HG03571 (cell line): ENCODE data around the gene NWD2.
"Not testable (repeated sequence)": the region's sequence is repeated elsewhere in the genome, so short reads cannot be mapped to it uniquely, and the experiment has no call there.

Experiments used
- ATAC-seq: cut with Tn5 transposase; IDR thresholded peaks from one replicate; pipeline ENCODE4 v1.9.1; 2021; ENCODE audit not compliant: unreplicated experiment

Gene NWD2

DNA sequence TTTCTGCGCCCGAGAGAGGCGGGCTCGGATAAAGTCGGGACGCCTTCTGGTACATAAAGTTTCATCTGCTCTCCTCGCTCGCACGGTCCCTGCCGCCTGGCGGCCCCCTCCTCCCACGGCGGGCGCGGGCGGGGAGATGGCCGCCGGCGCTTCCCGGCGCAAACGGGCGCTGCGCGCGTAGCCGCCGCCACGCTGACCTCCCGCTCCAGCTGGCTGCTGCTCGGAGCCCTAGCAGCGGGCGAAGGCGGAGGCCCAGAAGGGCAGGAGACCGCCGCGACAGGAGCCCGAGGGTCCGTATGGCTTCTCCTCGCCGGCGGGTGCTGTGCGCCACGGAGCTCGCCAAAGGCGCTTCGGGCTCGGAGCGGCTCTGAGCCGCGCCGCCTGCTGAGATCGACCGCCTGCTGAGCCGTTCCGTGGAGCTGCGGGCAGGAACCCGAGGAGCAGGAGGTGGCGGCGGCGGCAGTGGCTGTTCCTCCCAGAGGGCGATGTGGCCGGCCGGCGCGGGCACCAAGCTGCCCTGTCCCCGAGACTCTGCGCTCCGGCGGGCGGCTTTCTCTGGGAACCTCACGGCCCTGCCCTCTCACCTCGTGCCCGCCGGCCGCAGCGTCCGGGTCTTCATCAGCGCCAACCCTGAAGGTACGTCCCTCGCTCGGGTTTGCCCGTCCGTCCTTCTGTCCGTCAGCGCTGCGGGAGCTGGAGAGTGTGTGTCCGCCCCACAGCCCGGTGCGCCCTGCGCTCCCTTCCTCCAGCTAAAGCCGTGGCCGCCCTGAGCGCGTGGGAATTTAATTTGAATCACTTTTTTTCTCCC is at the start of gene NWD2:
Gene NWD2, plus strand, starts transcription at position 161 of the 808 bp plus-strand sequence. Its CDS starts 325 bp downstream, at position 486.
- no peak for ATAC-seq

- ATAC-seq: no peak
Measured at GRCh38 chr4:37197899-37198298, 46.6 kb upstream of the NWD2 start.

DNA sequence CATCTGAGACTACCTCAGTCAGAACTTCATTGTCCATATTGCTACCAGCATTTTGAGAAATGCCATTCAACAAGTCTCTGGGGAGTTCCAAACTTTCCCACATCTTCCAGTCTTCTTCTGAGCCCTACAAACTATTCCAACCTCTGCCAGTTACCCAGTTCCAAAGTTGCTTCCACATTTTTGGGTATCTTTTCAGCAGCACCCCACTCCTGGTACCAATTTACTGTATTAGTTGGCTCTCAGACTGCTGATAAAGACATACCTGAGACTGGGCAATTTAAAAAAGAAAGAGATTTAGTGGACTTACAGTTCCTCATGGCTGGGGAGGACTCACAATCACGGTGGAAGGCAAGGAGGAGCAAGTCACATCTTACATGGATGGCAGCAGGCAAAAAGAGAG is 39.8 kb upstream of the NWD2 start:
- not testable (repeated sequence) for ATAC-seq

GRCh38 chr4:37216209-37216608 is 28.3 kb upstream of the NWD2 start:
- ATAC-seq: no peak

DNA sequence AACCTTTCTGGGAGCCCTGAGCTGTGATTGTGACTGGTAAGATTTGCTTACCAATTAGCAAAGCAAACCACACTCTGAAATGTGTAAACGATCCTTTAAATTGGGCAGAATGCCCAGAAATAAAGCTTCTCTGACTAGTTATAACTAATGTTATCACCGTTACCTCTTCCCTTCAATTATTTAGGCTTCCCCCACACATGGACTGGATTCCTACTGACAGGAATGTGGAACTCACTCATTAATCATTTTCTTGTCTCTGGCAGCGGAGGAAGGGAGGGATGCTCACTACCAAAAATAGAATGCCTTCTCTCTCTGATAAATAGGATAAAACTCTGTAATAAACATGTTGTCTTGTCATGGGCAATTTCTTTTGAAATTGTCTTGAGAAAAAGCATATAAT is 25.3 kb upstream of the NWD2 start:
- ATAC-seq: no peak

- ATAC-seq: no peak
Measured at GRCh38 chr4:37219990-37220389, 24.6 kb upstream of the NWD2 start.

DNA sequence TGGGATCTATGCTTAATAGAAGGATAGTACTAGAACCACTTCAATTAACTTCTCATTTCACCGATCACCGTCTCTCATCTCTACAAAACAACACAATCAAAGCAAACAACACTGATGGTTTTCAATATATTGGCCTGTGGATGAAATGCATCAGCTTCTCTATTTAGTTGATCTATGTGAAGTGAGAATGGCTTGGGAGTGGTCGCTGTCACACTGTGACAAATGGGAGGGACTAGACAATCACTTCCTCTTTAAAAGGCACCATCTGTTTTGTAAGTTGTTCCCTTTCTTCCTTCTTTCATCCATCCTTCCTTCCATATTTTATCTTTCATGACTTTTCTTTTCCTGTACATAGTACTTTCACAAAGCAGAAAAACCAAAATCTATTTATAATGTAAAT is 23.9 kb upstream of the NWD2 start:
- ATAC-seq: no peak

DNA sequence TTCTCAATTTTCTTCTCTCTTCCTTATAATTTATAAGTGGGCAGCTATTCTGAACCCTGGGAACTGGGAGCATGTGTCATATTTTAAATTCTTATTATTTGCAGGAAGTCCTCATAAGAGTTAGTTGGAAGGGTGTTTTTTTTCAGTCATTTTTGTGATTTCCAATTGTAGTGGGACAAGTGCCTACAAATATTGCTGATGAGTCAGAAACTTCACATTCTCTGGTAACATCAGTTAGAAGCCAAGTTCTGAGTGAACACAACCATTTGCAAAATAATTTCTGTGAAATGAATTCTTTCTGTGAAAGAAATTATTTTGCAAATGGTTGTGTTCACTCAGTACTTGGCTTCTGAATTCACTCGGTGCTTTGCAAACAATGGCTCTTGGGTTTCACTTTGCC is 20.8 kb upstream of the NWD2 start:
- no peak for ATAC-seq

DNA sequence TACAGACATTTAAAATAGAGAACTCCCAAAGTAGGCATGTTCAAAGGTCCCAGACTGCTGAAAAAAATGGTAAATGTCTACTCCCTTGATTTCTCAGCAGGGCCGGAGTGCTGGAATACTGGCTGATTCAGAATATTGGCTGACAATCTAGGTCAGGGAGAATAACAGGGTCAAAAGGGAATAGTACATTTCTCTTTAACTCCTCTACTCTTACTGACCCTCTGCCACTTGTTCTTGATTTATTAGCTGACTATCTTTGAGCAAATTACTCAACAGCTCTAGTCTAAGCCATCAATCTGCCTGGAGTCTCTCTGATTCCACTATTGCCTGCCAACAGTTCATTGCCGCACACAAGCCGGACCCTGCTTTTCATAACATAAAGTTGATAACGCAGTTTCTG is 19.7 kb upstream of the NWD2 start:
- no peak for ATAC-seq

DNA sequence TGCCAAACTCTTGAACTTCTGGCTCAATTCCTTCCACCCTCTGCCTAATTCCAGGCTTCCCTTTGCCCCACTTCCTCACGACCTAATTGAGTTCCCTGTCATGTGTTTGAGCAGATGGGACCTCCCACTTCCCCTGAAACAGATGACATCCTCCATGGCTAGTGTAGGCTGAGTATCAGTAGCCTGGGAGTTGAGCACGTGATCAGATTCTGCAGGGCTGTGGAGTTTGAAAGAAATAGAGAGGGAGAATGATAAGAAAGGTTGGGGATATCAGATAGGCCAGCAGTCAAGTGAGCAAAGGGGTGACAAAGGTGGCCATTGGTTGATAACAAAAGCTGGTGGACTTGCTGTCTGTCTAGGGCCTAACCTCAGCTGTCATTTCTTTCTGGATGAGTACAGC is 18.8 kb upstream of the NWD2 start:
- ATAC-seq: no peak

DNA sequence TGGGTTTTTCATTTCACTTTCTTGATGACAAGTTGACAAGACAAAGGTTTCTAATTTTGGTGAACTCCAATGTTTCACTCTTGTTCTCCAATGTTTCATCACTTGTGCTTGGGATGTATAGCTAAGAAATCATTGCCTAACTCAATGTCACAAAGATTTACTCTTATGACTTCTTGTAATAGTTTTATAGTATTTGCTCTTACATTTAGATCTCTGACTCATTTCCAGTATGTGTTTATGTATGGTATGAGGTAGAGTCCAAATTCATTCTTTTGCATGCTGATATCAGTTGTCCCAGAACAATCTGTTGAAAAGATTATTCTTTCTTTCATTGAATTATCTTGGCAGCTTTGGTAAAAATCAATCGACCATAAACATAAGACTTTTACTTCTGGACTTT is 12.2 kb upstream of the NWD2 start:
- no peak for ATAC-seq

GRCh38 chr4:37236165-37236564 is 8.4 kb upstream of the NWD2 start:
- ATAC-seq: no peak

DNA sequence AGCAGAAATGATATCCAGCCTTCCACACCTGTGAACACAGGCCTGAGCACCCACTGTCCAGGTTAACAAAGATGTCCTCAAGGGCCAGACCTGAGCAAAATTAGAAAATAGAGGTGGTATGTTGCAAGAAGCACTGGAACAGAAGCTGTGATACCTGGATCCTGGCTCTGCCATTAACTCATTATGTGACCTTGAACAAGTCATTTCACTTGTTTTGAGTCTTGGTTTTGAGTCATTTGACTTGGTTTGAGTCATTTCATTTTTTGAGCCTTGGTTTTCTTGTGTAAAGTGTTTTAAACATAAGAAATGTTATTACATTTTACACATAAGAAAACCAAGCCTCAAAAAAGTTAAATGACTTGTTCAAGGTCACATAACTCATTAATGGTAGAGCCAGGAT is 2.9 kb upstream of the NWD2 start:
- no peak for ATAC-seq

GRCh38 chr4:37243051-37243450 is 1.5 kb upstream of the NWD2 start:
- no peak for ATAC-seq

DNA sequence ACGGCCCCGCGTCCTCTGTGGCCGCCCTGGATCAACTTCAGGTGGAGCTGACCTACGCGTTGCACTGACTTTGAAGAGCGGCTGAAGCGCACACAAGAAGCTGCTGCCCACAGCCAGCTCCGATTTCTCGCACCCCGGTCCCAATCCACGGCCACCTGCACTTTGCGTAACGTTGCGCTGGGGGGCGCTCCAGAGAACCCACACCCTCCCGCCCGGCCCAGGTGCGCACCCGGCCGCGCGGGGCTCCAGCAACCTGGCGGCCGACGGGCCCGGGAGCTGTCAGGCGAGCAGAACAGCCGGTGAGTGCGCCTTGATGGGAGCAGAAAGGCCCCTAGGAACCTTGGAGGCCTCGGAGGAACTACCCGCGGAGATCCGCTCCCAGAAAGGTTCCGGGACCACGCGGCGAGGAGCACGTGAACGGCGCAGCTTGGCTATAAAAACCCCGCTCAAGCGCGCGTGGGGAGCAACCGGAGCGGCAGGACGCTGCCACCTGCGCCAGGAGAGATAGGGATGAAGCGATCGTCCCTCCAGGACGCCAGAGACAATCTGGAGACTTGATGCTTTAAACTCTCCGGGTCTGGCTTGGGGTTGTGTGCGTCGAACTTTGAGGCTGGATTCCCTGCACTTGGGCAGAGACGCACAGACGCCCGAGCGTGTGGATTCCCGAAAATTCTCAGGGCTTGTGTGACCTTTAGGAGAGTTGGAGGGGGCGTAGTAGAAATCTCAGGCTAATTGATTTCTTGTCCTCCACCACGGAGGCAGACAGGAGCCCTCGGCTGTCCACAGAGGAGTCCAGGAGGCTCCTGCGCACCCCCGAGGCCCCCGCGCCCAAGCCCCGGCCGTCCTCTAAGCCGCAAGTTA is 591 bp upstream of the NWD2 start:
- ATAC-seq: no peak

- ATAC-seq: no peak
Measured at GRCh38 chr4:37245391-37245954, 930 bp downstream of the NWD2 start.

- no peak for ATAC-seq
Measured at GRCh38 chr4:37246891-37247290, 2.3 kb downstream of the NWD2 start.

GRCh38 chr4:37258221-37258620 is 13.7 kb downstream of the NWD2 start:
- ATAC-seq: no peak

DNA sequence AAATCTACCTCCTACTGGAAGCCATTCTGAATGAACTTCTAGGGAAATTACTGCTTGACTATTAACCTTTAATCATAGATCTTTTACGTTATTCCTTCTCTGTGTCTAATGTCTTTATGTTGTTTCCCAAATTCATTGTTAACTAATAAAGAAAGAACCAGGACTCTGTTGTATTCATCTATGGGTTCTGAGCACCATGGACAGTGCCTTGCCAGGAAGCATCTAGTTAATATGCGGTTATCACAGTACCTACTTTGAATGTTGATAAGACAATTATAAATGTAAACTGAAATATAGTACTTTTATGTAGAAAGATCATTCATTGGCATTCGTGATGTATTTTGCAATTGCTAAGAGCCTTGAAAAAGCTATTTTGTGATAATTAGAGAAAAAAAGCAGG is 23.8 kb downstream of the NWD2 start:
- no peak for ATAC-seq

- ATAC-seq: no peak
Measured at GRCh38 chr4:37279121-37279520, 34.6 kb downstream of the NWD2 start.

DNA sequence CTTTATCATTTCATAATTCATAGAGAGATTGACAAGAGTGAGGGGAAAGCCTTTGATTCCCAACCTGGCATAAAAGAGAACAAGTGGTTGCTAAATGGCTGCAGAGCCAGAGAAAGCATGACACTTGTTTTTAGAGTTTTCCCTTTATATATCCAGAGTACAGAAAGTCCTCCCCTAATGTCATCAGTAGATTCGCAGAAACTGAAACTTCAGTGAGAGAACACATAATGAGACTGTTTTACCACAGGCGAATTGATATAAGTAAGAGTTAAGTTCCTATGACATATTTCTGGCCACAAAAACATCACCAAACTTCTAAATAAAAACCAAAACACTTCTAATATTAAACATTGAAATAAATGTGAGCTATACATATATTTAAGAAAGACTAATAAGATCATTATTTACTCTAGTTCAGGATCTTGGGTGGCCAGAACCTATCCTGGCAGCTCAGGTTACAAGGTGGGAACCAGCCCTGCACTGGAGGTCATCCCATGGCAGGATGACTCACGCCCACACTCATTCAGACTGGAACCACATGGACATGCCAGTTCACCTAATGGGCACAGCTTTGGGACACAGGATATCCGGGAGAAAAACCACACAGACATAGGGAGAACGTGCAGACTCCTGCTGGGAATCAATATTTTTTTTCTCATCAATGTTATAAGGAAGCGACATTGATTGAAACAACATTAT is 35.5 kb downstream of the NWD2 start:
- no peak for ATAC-seq
